RCC 7860 (cell line): Measurements from ENCODE around the gene ERGIC3.

ENCODE experiments used
- DNase-seq: peaks from one replicate; pipeline ENCODE4 v3.0.0-alpha.2; 2015; ENCODE audit warnings: low spot score
- FAIRE-seq: peaks from 2 replicates; lab custom pipeline; 2012; peaks lifted over from hg19 to GRCh38; lab: Jason Lieb, UNC

The ERGIC3 gene

DNA sequence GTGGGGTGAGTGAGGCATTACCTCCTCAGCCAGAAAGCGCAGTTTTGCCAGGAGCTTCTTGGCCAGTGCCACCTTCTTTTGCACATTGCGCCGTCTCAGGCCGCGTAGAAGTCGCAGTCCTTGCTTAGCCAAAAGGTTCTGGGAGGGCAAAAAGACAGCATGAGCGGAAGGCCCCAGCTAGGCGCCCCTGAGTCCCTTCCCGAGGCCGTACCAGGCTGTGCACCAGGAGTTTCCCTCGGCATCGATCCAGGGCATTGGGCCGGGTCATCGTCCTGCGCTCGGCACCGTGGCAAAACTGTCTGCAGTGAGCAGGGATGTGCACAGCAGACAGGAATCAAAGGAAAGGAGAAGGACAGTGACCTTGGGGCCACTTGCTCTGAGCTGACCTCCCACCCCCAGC, 53.6 kb downstream of the ERGIC3 start:
- DNase-seq (no peak), FAIRE-seq (no peak)

DNA sequence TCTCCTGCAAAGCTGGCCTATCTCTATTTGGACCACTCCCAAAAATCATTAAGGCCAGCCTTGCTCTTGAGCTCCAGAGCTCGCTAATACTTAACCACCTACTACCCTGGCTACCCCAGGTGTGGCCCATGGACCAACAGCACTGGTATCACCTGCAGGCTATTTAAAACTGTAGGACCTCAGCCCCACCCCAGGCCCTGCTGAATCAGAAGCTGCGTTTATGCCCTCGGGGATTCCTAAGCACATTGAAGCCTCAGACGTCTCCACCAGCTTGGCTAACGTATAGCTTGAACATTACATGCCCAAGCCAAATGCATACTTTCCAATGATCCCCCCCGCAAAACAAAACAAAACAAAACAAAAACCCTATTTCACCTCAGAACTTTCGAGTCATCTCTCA, 54.0 kb downstream of the ERGIC3 start:
- FAIRE-seq: no peak
- DNase-seq: no peak

DNA sequence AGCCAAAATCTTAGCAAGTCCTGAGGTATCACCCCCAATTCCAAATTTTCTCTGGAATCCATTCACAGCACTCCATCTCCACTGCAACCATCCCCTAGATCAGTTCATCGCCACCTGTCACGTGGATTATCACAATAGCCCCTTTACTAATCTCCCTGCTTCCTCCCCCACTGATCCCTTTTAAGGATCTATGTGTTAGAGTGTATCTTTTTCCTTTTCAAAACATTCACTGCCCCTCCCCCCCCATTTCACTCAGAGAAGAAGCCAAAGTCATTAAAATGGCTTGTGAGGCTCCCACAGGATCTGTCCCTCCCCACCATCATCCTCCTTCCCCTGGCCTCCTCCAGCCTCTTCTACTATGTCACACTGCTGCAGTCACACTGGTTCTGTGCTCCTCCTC, 55.3 kb downstream of the ERGIC3 start:
- no peak for DNase-seq
- no peak for FAIRE-seq

- DNase-seq (no peak), FAIRE-seq (no peak)
Observed at GRCh38 chr20:35598476-35598875, 56.6 kb downstream of the ERGIC3 start.

- FAIRE-seq (no peak), DNase-seq (no peak)
Observed at GRCh38 chr20:35598899-35599775, 57.3 kb downstream of the ERGIC3 start.

DNA sequence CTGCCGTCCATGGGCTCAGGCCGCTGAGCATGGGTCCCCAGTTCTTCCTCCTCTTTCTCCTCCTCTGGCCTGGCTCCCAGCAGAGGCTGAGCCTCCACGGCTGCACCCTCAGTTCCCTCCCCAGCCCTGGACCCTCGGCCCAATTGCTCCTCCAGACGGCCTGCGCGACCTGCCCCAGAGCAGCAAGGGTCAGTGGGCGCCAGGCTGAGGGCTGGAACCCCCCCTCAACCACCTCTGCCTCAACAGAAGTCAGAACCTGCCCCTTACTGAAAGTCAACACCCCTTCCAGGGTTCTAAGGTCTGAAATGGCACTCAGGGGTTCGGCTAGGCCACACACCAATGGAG, 57.9 kb downstream of the ERGIC3 start:
- no peak for FAIRE-seq
- DNase-seq: no peak

GRCh38 chr20:35600176-35600992, 58.5 kb downstream of the ERGIC3 start:
- FAIRE-seq: no peak
- no peak for DNase-seq

GRCh38 chr20:35600993-35601973, 59.4 kb downstream of the ERGIC3 start:
- FAIRE-seq: no peak

GRCh38 chr20:35601990-35602389, 60.1 kb downstream of the ERGIC3 start:
- FAIRE-seq (no peak), DNase-seq (no peak)

More at GRCh38 chr20:35600993-35601973, 59.4 kb downstream of the ERGIC3 start:
- DNase-seq: no peak

- DNase-seq (no peak), FAIRE-seq (no peak)
Observed at GRCh38 chr20:35602851-35603495, 61.1 kb downstream of the ERGIC3 start.

GRCh38 chr20:35603695-35604448, 62.0 kb downstream of the ERGIC3 start:
- FAIRE-seq (no peak), DNase-seq (no peak)

- FAIRE-seq (no peak), DNase-seq (no peak)
Observed at GRCh38 chr20:35604449-35604747, 62.5 kb downstream of the ERGIC3 start.

GRCh38 chr20:35606127-35606526, 64.2 kb downstream of the ERGIC3 start:
- FAIRE-seq (no peak), DNase-seq (no peak)
